ENCODE results near the gene B3GALNT1.

DNA sequence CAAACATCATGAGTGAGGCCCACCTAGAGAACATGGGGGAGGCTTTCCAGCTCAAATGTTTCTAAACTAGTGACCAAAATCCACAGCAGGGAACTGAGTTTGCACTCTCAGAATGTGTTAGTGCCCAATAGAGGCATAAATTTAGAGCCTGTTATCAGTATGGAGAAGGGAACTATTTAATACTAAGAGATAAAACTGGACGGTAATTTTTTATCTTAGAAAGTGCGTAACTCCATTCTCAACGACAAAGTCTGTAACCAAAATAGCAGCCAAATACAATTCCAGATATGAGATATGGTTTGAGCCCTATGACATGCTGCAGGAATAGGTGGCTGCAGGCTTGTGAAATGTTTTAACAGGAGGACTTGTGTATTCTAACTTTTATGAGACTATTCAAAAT is 3.5 kb downstream of the B3GALNT1 start:
- TF ChIP-seq POLR2AphosphoS5 (IDR thresholded peaks at IDR 0.05; ENCODE audit: low read depth, low read length) (no peak), SIN3A (IDR thresholded peaks at IDR 0.05; ENCODE audit: borderline replicate concordance, insufficient read depth, low read length) (no peak)
- TF ChIP-seq, protein P1, sequence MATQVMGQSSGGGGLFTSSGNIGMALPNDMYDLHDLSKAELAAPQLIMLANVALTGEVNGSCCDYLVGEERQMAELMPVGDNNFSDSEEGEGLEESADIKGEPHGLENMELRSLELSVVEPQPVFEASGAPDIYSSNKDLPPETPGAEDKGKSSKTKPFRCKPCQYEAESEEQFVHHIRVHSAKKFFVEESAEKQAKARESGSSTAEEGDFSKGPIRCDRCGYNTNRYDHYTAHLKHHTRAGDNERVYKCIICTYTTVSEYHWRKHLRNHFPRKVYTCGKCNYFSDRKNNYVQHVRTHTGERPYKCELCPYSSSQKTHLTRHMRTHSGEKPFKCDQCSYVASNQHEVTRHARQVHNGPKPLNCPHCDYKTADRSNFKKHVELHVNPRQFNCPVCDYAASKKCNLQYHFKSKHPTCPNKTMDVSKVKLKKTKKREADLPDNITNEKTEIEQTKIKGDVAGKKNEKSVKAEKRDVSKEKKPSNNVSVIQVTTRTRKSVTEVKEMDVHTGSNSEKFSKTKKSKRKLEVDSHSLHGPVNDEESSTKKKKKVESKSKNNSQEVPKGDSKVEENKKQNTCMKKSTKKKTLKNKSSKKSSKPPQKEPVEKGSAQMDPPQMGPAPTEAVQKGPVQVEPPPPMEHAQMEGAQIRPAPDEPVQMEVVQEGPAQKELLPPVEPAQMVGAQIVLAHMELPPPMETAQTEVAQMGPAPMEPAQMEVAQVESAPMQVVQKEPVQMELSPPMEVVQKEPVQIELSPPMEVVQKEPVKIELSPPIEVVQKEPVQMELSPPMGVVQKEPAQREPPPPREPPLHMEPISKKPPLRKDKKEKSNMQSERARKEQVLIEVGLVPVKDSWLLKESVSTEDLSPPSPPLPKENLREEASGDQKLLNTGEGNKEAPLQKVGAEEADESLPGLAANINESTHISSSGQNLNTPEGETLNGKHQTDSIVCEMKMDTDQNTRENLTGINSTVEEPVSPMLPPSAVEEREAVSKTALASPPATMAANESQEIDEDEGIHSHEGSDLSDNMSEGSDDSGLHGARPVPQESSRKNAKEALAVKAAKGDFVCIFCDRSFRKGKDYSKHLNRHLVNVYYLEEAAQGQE (IDR thresholded peaks at IDR 0.05; ENCODE audit: insufficient read depth in 1 of 2, low read depth in 2 of 2, low read length in 2 of 2): no peak
